Measurements from ENCODE around the gene HSPA1A.
"Not testable (repeated sequence)": the region's sequence is repeated elsewhere in the genome, so short reads cannot be mapped to it uniquely, and the experiment has no call there.

Gene HSPA1A

GRCh38 chr6:31842053-31842452 is 26.7 kb downstream of the HSPA1A start:
- no peak for DNase-seq (ENCODE audit: low read depth)
- no peak for TF ChIP-seq CTCF (IDR thresholded peaks at IDR 0.05; ENCODE audit: control insufficient read depth, extremely low read depth, insufficient read depth)
- no peak overlapping the region for H3K4me3 ChIP-seq (ENCODE audit: low read depth, low read length)

GRCh38 chr6:31844507-31844906 is 29.2 kb downstream of the HSPA1A start:
- no peak for TF ChIP-seq CTCF (IDR thresholded peaks at IDR 0.05; ENCODE audit: control insufficient read depth, extremely low read depth, insufficient read depth)
- H3K4me3 ChIP-seq (ENCODE audit: low read depth, low read length): no peak overlapping the region

DNA sequence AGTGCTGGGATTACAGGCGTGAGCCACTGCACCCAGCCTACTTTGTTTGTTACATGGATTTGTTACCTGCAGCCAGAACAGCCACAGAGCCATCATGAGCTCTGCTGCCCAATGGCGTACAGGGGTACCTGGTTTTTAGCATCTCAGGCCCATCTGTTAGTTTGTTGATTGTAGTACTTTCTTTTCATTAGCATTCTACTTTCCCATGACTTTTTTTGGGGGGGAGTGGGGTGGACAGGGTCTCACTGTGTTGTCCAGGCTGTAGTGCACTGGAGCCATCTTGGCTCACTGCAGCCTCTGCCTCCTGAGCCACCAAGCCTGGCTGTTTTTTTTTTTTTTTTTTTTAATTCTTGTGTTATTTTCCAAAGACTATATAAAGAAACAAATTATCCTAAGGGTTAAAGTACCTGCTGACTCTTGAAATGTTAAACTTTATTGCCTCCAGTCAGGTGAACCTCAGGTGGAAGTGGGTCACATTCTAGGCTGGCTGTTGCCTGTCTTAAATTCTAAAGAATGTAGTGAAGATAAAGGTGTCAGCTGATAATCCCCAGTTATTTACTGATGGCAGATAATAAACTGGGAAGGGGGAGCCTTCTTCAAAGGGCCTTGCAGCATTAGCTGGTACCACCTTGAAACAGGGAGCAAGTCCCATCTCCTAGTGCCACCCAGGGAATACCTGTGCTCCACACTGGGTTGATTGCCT is 32.1 kb downstream of the HSPA1A start:
- DNase-seq (ENCODE audit: low read depth): no peak
- no peak for TF ChIP-seq CTCF (IDR thresholded peaks at IDR 0.05; ENCODE audit: control insufficient read depth, extremely low read depth, insufficient read depth)
- no peak overlapping the region for H3K4me3 ChIP-seq (ENCODE audit: low read depth, low read length)

More at GRCh38 chr6:31844507-31844906, 29.2 kb downstream of the HSPA1A start:
- DNase-seq (ENCODE audit: low read depth): no peak

GRCh38 chr6:31850765-31851484 is 35.6 kb downstream of the HSPA1A start:
- no peak for DNase-seq (ENCODE audit: low read depth)
- TF ChIP-seq CTCF (IDR thresholded peaks at IDR 0.05; ENCODE audit: control insufficient read depth, extremely low read depth, insufficient read depth): no peak
- H3K4me3 ChIP-seq (ENCODE audit: low read depth, low read length): no peak overlapping the region

DNA sequence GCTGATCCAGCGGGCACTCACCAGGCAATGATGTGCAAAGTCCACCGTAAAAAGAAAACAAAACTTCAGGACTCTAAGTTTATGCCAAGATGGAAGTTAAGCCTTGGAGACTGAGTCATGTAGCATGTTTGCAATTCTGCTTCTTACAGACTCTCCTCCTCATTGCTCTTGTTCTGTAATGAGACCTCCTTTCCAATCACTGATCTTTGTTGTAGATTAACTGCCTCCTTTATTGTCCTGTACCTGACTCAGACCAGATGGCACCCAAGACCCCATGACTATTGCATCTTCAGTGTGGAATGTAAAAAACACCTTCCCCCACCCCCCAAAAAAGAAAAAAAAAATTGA is 36.1 kb downstream of the HSPA1A start:
- H3K4me3 ChIP-seq (ENCODE audit: low read depth, low read length): no peak overlapping the region
- no peak for TF ChIP-seq CTCF (IDR thresholded peaks at IDR 0.05; ENCODE audit: control insufficient read depth, extremely low read depth, insufficient read depth)
- DNase-seq (ENCODE audit: low read depth): no peak

DNA sequence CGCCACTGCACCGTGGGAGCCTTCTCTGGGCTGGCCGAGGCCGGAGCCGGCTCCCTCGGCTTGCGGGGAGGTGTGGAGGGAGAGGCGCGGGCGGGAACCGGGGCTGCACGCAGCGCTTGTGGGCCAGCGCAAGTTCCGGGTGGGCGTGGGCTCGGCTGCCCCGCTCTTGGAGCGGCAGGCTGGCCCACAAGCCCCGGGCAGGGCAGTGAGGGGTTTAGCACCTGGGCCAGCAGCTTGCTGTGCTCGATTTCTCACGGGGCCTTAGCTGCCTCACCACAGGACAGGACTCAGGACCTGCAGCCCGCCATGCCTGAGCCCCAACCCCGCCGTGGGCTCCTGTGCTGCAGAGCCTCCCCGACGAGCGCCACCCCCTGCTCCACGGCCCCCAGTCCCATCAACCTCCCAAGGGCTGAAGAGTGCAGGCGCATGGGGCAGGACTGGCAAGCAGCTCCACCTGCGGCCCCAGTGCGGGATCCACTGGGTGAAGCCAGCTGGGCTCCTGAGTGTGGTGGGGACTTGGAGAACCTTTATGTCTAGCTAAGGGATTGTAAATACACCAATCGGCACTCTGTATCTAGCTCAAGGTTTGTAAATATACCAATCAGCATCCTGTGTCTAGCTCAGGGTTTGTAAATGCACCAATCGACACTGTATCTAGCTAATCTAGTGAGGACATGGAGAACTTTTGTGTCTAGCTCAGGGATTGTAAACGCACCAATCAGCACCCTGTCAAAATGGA is 36.8 kb downstream of the HSPA1A start:
- not testable (repeated sequence) for H3K4me3 ChIP-seq (ENCODE audit: low read depth, low read length); DNase-seq (ENCODE audit: low read depth)

DNA sequence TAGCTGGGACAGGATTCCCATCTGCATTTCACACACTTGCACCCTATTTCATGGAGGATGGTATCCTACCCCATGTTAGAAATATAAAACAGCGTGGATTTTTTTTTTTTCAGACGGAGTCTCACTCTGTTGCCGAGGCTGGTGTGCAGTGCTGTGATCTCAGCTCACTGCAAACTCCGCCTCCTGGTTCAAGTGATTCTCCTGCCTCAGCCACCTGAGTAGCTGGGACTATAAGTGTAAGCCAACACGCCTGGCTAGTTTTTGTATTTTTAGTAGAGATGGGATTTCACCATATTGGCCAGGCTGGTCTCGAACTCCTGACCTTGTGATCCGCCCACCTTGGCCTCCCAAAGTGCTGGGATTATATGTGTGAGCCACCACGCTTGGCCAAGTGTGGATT is 42.4 kb downstream of the HSPA1A start:
- DNase-seq (ENCODE audit: low read depth); H3K4me3 ChIP-seq (ENCODE audit: low read depth, low read length): not testable (repeated sequence)
